ENCODE measurements around the gene KRT79. TPM values are rescaled to one million over a fixed set of nuclear protein-coding genes. Genes with fewer than 3 reads are reported as not detected.
"Not testable (repeated sequence)": the region's sequence is repeated elsewhere in the genome, so short reads cannot be mapped to it uniquely, and the experiment has no call there.

Gene KRT79
- total RNA-seq (2014; rRNA removed; shearing (Covaris generic)) = 0.08 and 1.1 TPM in 2 replicates

DNA sequence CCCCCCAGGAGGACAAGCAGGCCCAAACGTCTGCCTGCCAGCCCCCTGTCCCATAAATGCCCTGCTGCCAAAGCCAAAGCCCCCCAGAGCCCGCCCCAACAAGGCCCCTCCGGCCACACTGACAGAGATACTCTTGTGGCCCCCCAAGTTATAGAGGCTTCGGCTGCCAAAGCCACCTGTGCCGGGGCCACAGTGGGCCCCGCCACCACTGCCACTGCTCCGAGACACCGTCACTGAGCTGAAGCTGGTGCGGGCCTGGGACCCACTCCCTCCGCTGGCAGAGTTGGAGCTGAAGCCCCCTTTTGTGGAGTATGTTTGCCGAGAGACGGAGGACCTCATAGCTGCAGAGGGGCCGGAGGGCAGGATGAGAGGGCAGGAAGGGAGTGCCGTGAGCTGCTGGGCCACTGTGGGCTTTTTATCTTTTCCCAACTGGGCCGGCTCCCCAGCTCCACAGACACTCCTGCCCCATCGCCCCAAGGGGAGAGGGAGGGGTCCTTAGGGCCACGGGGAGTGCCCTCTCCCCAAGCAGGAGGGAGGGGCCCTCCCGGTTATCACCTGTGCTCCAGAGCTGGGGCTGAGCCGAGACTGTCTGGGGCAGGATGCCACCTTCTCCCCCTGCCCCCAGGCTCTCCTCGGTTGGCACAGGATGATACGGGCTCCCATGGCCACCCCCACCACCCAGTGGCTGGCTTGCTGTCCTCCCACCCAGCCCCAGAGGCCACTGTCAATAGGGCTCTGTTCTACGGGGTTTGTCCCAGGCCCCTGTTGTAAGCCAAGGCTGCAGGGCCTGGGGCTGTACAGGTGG lies at the start of gene KRT79:
KRT79 (minus strand) TSS at position 390 of the 805 bp plus-strand sequence; CDS start at position 339, 51 bp downstream.
- Histone ChIP-seq H3K27me3 (replicated peaks) (peaks cover 52% of the 10 kb centered on the region), H3K27ac (no peak within 1 kb of the TSS), H3K36me3 (no peaks in the 10 kb centered on the region), H3K9me3 (replicated peaks) (peaks cover 11% of the 10 kb centered on the region; the same call in 1 of the 2 replicates), H3K4me1 (replicated peaks) (peaks cover 30% of the 10 kb centered on the region), H3K4me3 (no peak within 1 kb of the TSS)
- peak; percentile 85 to 98 for DNase-seq (ENCODE audit: low read depth in 1 of 2, low spot score in 2 of 2)

DNA sequence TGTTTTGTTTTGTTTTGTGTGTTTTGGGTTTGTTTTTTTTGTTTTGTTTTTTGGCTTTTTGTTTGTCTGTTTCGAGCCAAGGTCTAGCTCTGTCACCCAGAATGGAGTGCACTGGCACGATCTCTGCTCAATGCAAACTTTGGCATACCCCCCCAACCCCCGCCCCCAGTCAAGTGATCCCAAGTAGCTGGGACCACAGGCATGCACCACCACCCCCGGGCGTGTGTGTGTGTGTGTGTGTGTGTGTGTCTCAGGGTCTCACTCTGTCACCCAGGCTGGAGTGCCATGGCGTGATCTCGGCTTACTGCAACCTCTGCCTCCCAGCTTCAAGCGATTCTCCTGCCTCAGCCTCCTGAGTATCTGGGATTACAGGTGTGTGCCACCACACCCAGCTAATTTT lies 46.4 kb upstream of the KRT79 start:
- not testable (repeated sequence) for H3K27me3 ChIP-seq (replicated peaks); H3K27ac ChIP-seq; H3K4me3 ChIP-seq; H3K36me3 ChIP-seq; H3K9me3 ChIP-seq (replicated peaks); DNase-seq (ENCODE audit: low read depth in 1 of 2, low spot score in 2 of 2)
- peaks cover 15% of the 10 kb centered on the region for H3K4me1 ChIP-seq (replicated peaks)

DNA sequence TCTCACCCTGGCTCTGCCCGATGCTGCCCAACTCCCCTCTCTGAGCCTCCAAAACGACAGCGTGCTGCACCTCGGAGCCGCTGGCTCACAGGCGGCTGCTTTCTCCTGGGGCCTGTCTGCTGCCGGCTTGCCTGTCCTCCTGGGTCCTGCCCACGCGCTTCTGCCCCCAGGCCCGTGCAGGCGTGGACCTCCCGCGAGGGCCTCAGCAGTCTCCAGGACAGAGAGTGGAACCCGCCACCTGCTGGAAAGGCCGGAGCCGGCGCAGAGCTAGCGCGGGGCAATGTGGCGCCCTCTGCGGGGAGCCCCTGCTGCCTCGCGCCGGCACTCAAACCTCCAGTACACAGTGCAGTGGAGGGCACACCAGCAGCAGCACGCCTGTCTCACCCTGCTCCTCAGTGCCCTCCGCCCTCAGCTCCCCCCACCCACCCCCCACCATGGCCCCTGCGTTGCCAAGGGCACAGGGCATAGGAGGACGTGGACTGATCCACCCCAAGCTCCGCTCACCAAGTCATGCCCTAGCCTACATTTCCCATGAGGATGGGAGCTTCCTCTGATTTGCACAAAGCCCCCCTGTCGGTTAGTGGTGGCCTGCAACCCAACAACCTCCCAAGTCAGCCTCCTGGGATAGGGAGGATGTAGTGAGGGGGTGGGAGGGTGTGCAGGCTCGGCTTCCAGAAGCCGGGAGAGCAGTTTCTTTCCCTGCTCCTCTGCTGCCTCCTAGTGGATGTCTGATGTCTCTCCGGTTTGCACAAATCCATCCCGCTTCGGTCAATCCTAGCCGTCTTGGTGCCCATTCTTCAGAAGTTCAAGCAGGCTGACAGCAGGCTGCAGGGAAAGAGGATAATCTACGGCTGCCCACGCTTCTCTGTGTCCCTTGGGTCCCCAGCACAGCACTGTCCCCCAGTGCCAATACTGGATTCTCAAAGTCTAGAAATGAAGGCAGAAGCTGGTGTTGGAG lies 45.6 kb upstream of the KRT79 start:
- Histone ChIP-seq H3K36me3 (no peaks in the 10 kb centered on the region), H3K4me1 (replicated peaks) (peaks cover 21% of the 10 kb centered on the region), H3K27me3 (replicated peaks) (no peaks in the 10 kb centered on the region), H3K4me3 (peak overlapping the region; percentile 5; the same call in 1 of the 2 replicates), H3K9me3 (replicated peaks) (no peaks in the 10 kb centered on the region; the same call in 1 of the 2 replicates), H3K27ac (no peak overlapping the region; the same call in 1 of the 2 replicates)
- DNase-seq (ENCODE audit: low read depth in 1 of 2, low spot score in 2 of 2) = peak; percentile 79 to 90

DNA sequence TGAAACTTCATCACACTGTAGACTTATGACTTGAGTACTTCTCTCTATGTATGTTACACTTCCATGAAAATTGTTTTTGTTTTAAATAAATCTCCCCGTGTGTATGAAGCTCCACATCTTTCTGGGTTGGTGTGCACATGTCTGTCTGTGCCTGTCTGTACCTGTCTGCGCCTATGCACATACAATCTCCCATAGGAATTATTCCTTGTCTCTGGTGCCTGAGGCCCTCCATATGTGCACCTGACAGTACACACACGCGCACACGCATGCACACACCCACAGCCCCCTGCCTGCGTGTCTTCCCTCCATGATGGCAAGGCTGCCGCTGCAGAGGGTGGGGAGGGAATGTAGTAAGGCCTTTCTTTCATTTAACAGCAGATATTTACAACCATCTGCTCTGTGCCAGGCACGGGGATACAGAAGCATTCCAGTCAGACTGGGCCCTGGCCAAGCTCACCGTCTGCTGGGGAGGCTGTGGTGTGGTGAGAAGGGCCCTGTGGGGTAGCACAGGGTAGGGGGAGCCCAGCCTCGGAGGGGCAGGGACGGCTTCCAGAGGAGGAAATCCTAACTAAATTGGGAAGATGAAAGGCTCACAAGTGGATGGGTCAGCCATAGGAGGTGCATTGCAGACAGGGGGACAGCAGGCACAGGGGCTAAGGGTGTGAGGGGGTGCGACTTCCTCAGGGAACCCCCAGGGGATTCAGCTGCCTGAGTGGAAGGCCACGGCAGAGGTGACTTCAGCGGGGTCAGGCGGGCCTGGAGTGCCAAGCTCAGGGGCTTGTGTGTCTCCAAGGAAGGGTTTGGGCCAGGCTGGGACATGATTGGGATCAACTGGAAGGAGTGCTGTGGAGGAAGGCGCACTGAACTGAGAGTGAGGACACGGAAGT lies 44.6 kb upstream of the KRT79 start:
- no peak for DNase-seq (ENCODE audit: low read depth in 1 of 2, low spot score in 2 of 2)
- H3K4me3 ChIP-seq = peak overlapping the region; percentile 5; the same call in 1 of the 2 replicates
- no peaks in the 10 kb centered on the region; the same call in 1 of the 2 replicates for H3K9me3 ChIP-seq (replicated peaks)
- H3K27me3 ChIP-seq (replicated peaks) = no peaks in the 10 kb centered on the region
- no peak overlapping the region; the same call in 1 of the 2 replicates for H3K27ac ChIP-seq
- H3K36me3 ChIP-seq = no peaks in the 10 kb centered on the region
- peaks cover 29% of the 10 kb centered on the region for H3K4me1 ChIP-seq (replicated peaks)

DNA sequence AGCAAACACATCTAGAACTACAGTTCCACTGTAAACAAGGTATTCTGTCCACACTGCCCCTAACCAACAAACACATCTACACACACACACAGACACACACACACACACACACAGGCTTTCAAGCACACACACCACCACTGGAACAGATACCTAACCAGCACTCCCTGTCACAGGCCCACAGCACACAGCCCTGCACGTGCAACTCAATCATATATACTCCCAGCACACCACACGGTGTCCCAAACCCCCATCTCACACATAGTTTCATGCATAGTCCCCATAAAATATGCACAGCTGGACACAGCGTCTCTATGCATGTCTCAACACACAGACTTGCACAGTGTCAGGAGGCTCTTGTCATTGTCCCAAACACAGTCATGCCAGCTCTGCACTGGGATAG lies 43.1 kb upstream of the KRT79 start:
- H3K27ac ChIP-seq = no peak overlapping the region
- peaks cover 44% of the 10 kb centered on the region for H3K4me1 ChIP-seq (replicated peaks)
- H3K9me3 ChIP-seq (replicated peaks) = no peaks in the 10 kb centered on the region; the same call in 1 of the 2 replicates
- no peaks in the 10 kb centered on the region for H3K36me3 ChIP-seq
- H3K27me3 ChIP-seq (replicated peaks) = no peaks in the 10 kb centered on the region
- no peak for DNase-seq (ENCODE audit: low read depth in 1 of 2, low spot score in 2 of 2)
- H3K4me3 ChIP-seq = no peak overlapping the region

DNA sequence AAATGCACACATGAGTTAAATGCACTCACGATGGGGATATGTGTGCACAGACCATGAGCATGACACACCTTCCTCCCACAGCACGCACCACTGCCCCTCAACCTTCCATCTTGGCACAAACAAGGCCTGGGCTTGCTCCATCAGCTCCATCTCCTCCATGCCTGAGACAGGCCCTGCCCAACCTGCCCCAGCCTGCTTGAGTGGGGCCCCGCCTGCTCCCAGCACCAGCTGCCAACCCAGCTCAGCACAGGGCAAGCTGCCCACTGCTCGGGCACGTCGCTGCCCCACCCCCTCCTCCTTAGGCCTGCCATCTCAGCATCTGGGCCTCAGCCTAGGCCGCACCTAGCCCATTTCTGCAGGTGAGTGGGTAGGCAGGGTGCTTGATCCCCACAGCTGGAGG lies 42.3 kb upstream of the KRT79 start:
- Histone ChIP-seq H3K4me3 (no peak overlapping the region), H3K36me3 (no peaks in the 10 kb centered on the region), H3K27ac (no peak overlapping the region), H3K27me3 (replicated peaks) (no peaks in the 10 kb centered on the region), H3K9me3 (replicated peaks) (no peaks in the 10 kb centered on the region; the same call in 1 of the 2 replicates), H3K4me1 (replicated peaks) (peaks cover 53% of the 10 kb centered on the region)
- no peak for DNase-seq (ENCODE audit: low read depth in 1 of 2, low spot score in 2 of 2)

DNA sequence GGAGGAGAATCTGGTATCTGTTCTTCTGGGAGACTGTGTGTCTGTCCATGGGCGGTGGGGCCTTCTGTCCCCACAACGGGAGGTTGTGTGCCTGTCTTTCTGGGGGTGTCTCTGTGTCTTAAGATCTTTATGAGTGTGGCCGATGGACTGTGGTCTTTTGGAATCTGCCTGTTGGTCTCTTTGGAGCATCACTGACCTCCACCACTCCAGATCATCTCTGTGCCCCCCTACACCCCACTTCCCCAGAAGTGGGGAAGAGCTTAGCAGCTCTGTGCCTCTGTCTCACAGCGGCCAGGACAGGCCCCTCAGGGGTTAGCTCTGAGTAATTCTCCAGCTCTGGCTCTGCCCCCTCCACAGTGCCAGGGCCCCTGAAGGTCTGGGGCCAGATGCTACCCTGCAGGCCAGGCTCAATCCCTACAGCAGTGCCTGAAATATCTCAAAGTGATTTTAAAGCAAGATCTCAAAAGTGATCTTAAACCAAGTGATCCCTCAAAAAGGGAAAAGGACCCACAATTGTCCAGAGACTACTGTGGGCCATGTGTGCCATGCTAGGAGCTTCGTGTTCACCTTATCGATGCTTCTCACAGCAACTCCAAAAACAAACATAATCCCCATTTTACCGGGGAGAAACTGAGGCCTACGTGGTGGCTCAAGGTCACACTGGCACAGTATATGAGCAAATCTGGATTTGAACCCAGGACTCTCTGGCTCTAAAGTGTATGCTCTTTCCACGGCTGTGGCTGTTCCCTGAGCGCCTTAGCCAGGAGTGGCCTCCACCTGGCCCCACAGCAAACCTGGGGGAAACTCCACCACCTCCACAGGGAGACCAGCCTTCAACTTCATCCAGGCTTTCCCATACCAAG lies 40.7 kb upstream of the KRT79 start:
- Histone ChIP-seq H3K27me3 (replicated peaks) (no peaks in the 10 kb centered on the region), H3K9me3 (replicated peaks) (no peaks in the 10 kb centered on the region; the same call in 1 of the 2 replicates), H3K27ac (peak overlapping the region; percentile 100), H3K4me1 (replicated peaks) (peaks cover 69% of the 10 kb centered on the region), H3K36me3 (no peaks in the 10 kb centered on the region), H3K4me3 (no peak overlapping the region)
- no peak for DNase-seq (ENCODE audit: low read depth in 1 of 2, low spot score in 2 of 2)

DNA sequence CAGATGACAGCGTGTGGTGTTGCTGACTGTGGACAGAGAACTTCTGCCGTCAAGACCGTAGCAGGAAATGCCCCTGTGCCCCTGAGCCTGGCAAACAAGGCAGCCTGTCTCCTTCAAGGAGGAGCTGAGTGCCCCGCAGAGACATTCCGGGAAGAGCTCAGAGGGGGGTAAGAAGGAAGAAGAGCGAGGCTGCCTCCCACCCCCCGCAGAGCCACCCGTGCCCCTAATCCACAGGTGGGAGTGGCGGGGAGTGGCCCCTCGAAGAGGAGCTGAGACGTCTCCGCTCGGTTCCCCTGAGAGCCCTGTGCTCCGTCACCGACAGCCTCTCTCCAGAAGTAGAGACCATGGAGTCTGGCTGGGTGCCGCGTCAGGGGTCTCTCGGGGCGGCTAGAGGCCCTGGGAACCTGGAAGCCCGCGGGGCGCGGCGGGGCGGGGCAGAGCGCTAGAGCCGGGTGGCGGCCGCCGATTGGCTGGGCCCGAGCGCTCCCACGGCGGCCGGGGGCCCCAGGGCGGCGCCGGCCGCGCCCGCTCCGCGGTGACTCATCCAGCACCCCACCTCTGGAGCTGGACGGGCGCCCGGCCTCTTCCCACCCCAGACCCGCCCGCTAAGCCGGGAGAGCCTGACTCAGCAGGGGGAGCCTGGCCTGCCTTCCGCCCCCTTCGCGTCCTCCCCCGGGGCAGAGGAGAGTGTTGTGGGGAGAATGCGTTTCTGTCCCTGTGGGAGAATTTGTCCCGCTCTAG lies 39.9 kb upstream of the KRT79 start:
- Histone ChIP-seq H3K9me3 (replicated peaks) (no peaks in the 10 kb centered on the region; the same call in 1 of the 2 replicates), H3K36me3 (no peaks in the 10 kb centered on the region), H3K27ac (peak overlapping the region; percentile 100), H3K27me3 (replicated peaks) (no peaks in the 10 kb centered on the region), H3K4me3 (peak overlapping the region; percentile 36), H3K4me1 (replicated peaks) (peaks cover 65% of the 10 kb centered on the region)
- peak; percentile 97 for DNase-seq (ENCODE audit: low read depth in 1 of 2, low spot score in 2 of 2)

DNA sequence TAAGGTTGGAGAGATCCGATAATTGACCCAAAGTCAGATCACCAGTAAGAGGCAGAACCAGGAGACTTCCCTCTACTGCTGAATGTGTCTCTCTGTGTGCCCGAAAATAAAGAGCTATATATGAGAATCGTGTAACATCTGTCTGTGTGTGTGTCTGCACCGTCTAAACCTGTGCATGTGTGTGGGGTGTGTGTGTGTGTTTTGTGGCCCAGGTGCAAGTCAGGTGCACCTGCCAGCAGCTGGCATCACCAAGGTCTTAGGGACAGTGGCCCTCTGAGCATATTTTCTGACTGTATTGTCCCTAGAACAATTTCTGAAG lies 39.4 kb upstream of the KRT79 start:
- H3K4me1 ChIP-seq (replicated peaks) = peaks cover 60% of the 10 kb centered on the region
- no peak for DNase-seq (ENCODE audit: low read depth in 1 of 2, low spot score in 2 of 2)
- no peaks in the 10 kb centered on the region for H3K9me3 ChIP-seq (replicated peaks)
- peak overlapping the region; percentile 36 for H3K4me3 ChIP-seq
- H3K36me3 ChIP-seq = no peaks in the 10 kb centered on the region
- H3K27me3 ChIP-seq (replicated peaks) = no peaks in the 10 kb centered on the region
- peak overlapping the region; percentile 100 for H3K27ac ChIP-seq

DNA sequence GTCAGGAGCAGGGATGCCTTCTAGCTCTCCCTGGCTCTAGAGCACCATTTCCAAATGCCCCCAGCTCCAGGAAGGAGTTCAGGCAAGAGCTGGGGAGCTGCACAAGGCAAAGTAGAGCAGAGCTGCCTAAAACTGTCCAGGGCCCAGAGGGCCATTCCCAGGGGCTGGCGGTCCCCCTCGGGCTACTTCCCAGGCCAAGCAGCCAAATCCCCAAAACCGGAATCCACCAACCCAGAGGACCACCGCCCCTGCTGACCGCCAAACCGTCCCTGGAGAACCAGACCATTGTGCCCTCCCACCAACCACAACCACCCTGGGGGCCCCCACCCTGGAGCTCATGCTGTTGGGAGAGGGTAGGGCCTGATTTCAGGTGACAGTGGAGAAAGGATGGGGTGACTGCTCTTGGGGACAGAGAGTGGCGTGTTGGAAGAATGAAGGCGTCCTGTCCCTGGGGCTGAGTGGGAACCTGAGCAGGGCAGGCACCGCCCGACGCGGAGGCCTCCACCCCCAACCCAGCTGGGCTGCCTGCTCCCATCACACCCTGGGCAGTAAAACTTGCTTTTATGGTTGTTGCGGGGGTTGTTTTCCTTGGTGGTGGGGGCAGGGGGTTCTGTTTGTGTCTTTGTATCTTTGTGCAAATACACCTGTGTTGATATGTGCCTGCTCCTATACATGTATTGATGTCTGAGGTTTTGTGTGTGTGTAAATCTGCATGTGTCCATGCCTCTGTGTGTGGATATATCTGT lies 38.7 kb upstream of the KRT79 start:
- no peaks in the 10 kb centered on the region for H3K9me3 ChIP-seq (replicated peaks)
- no peak overlapping the region for H3K4me3 ChIP-seq
- peak in 1 of 2 experiments; percentile 19 for DNase-seq (ENCODE audit: low read depth in 1 of 2, low spot score in 2 of 2)
- no peaks in the 10 kb centered on the region for H3K27me3 ChIP-seq (replicated peaks)
- peaks cover 58% of the 10 kb centered on the region for H3K4me1 ChIP-seq (replicated peaks)
- no peaks in the 10 kb centered on the region for H3K36me3 ChIP-seq
- H3K27ac ChIP-seq = peak overlapping the region; percentile 100

DNA sequence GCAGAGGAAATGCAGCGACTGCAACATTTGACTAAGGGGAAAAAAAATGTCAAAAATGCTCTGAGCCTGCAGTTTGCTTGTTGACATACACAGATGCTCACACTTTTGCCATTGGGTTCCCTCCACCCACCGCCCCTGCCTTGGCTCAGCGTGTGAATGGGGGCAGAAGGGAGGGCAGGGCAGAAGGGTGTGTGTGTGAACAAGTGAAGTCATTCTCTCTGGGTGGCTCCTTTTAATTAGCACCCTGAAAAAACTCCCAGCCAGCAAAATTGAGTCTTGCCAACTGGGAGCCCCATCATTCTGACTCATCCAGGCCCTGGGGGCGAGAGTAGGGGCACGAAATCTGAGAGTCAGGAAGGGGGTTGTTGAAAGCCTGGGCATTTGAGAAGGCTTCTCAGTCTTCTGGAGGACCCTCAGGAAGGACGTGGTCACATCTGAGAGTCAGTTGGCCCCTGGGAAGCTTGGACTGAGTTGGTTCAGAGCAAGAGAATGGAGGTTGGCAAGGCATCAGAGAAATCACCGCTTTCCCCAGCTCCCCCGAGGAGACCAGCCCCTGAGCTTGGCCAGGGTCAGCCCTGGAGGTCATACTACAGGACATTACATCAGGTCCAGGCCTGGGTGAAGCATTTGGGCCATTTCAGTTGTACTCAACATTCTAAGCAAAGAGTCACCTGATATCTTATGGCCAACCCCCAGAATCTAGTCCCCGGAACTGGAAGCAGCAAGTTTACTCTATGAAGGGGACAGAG lies 37.4 kb upstream of the KRT79 start:
- peak overlapping the region; percentile 100 for H3K27ac ChIP-seq
- H3K4me3 ChIP-seq = no peak overlapping the region
- H3K9me3 ChIP-seq (replicated peaks) = no peaks in the 10 kb centered on the region
- H3K4me1 ChIP-seq (replicated peaks) = peaks cover 56% of the 10 kb centered on the region
- H3K36me3 ChIP-seq = no peaks in the 10 kb centered on the region
- DNase-seq (ENCODE audit: low read depth in 1 of 2, low spot score in 2 of 2) = peak; percentile 97 to 99
- no peaks in the 10 kb centered on the region for H3K27me3 ChIP-seq (replicated peaks)
